Transverse colon (tissue), 3 donors: Measurements from ENCODE around the gene FAAH2.

Experiments used
- POLR2A ChIP-seq: fragments of 450-650 bp; IDR thresholded peaks from one replicate; pipeline ENCODE4 v1.6.1; 2016; ENCODE audit warnings: antibody characterized with exemption, mild to moderate bottlenecking, moderate library complexity
- TF ChIP-seq, protein P1 (sequence below), 5 experiments: fragments of 200-600 bp in 3 of 5; fragments of 450-650 bp in 2 of 5; sonication (generic) in 3 of 5; IDR thresholded peaks; 1 replicate in 2 of 5; 2 replicates in 3 of 5; pipeline ENCODE4 v1.5.1; 2016 to 2017; ENCODE audit warnings: antibody characterized with exemption in 5 of 5, inconsistent platforms in 3 of 5, mild to moderate bottlenecking in 2 of 5, moderate library complexity in 1 of 5

DNA sequence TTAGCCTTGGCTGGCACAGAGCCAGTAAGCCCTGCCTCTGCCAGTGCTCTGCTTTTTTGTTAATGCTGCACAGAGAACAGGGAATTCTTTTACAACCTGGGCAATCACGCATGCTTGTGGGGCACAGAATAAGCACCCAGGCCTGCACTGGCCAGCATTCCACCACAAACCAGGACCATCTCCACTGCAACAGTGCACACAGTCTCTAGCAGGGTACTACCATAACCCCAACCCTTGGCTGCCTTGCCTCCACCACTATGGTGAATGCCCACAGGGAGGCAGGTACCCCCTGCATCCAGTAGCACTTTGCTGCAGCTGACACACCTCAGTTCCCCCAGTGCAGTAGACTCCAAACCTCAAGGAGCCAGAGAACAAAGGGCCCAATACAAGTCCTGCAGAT, 19.2 kb upstream of the FAAH2 start:
- TF ChIP-seq, protein P1, sequence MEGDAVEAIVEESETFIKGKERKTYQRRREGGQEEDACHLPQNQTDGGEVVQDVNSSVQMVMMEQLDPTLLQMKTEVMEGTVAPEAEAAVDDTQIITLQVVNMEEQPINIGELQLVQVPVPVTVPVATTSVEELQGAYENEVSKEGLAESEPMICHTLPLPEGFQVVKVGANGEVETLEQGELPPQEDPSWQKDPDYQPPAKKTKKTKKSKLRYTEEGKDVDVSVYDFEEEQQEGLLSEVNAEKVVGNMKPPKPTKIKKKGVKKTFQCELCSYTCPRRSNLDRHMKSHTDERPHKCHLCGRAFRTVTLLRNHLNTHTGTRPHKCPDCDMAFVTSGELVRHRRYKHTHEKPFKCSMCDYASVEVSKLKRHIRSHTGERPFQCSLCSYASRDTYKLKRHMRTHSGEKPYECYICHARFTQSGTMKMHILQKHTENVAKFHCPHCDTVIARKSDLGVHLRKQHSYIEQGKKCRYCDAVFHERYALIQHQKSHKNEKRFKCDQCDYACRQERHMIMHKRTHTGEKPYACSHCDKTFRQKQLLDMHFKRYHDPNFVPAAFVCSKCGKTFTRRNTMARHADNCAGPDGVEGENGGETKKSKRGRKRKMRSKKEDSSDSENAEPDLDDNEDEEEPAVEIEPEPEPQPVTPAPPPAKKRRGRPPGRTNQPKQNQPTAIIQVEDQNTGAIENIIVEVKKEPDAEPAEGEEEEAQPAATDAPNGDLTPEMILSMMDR (IDR thresholded peaks at IDR 0.05): no peak
- TF ChIP-seq POLR2A: no peak
